NCI-H187 (cell line): ENCODE data around the gene ZNF783.
"Not testable (repeated sequence)": the region's sequence is repeated elsewhere in the genome, so short reads cannot be mapped to it uniquely, and the experiment has no call there.

ENCODE experiments used
- DNase-seq, 2 experiments: peaks; one replicate each; lab custom pipeline; 2025; lab: John Stamatoyannopoulos, UW

The ZNF783 gene

GRCh38 chr7:149240637-149241036 lies 21.4 kb upstream of the ZNF783 start:
- no peak for DNase-seq

GRCh38 chr7:149241696-149242095 lies 20.3 kb upstream of the ZNF783 start:
- DNase-seq: no peak

- no peak for DNase-seq
Measured at GRCh38 chr7:149245244-149245643, 16.8 kb upstream of the ZNF783 start.

- DNase-seq: no peak
Measured at GRCh38 chr7:149245744-149246143, 16.3 kb upstream of the ZNF783 start.

DNA sequence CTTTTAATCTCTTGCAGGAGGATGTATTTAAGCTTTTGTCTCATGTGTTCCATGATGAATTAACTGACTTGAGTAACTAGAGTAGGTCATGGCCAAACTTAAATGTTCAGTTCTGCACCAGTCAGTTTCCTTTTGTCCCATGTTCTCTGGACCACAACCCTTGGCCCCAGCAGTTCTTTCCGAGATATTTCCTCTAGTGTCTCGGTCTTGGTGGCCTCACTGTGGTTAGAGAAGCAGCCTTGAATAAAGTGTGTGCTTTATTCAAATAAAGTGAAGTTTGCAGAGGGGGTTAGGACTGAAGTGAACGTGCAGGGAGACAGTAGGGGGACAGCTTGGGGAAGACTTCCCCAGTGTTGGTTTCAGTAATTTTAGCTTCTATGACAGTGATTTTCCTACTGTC lies 13.2 kb upstream of the ZNF783 start:
- no peak for DNase-seq

- DNase-seq: not testable (repeated sequence)
Measured at GRCh38 chr7:149250151-149250550, 11.8 kb upstream of the ZNF783 start.

DNA sequence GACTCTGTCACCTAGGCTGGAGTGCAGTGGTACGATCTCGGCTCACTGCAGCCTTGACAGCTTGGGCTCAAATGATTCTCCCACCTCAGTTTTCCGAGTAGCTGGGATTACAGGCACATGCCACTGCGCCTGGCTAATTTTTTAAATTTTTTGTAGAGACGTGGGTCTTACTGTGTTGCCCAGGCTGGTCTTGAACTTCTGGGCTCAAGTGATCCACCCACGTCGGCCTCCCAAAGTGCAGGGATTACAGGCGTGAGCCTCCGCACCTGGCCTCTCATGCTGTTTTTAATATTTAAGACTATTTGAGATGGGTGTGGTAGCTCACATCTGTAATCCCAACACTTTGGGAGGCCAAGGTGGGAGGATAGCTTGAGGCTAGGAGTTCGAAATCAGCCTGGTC lies 10.5 kb upstream of the ZNF783 start:
- DNase-seq: not testable (repeated sequence)

GRCh38 chr7:149252378-149252777 lies 9.6 kb upstream of the ZNF783 start:
- no peak for DNase-seq

GRCh38 chr7:149253665-149254064 lies 8.3 kb upstream of the ZNF783 start:
- no peak for DNase-seq

- no peak for DNase-seq
Measured at GRCh38 chr7:149254181-149254858, 7.7 kb upstream of the ZNF783 start.

DNA sequence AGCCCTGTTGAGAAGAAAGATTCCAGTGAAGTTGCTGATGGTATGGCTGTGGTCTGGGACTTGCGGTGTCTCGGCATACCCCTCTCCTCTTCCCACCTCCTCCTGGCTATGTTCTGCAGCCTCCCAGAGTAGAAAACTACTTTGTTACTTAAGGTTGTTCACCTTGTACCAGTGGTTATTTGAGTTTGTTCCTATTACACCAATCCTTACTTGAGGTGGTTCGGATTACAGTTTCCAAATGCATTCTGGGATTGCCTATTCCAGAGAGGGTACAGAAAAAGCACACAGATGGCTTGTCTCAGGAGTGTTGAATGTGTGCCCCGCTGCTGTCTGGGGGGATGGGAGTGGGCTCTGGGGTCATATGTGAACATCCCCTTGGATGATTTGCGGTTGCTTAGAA lies 6.8 kb upstream of the ZNF783 start:
- DNase-seq: no peak

- DNase-seq: no peak
Measured at GRCh38 chr7:149256568-149256967, 5.4 kb upstream of the ZNF783 start.

- DNase-seq: no peak
Measured at GRCh38 chr7:149257146-149257545, 4.8 kb upstream of the ZNF783 start.

- no peak for DNase-seq
Measured at GRCh38 chr7:149261316-149261828, 624 bp upstream of the ZNF783 start.

GRCh38 chr7:149266451-149266850 lies 4.5 kb downstream of the ZNF783 start:
- no peak for DNase-seq

- no peak for DNase-seq
Measured at GRCh38 chr7:149267733-149268132, 5.7 kb downstream of the ZNF783 start.

- DNase-seq: not testable (repeated sequence)
Measured at GRCh38 chr7:149274424-149274823, 12.4 kb downstream of the ZNF783 start.

- DNase-seq: no peak
Measured at GRCh38 chr7:149277871-149278270, 15.9 kb downstream of the ZNF783 start.

- no peak for DNase-seq
Measured at GRCh38 chr7:149278396-149278795, 16.4 kb downstream of the ZNF783 start.

DNA sequence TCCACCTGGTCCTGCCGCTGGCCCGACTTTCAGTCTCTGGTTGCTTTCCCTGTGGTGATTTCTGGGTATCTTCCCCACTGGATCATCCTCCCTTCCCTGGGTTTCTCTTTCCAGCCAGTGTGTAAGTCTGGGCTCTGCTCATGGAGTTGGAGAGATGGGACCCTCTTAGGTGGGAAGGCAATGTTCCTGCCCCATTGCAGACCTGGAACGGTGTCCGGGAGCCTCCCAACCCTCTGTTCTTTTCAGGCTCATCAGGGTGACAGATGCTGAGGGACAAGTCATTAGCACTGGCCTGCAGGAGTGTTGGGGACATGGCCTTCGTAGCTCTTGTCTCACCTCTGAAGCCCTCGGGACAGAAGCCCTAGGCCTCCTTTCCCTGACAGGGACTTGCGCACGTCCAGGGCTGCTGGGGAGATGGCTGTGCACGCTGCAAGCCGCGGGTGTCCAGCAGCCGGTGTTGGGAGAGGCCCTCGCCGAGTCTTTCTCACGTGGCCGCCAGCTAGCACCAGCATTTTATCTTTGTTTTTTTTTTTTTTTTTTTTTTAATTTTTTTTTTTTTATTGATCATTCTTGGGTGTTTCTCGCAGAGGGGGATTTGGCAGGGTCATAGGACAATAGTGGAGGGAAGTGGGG lies 17.2 kb downstream of the ZNF783 start:
- DNase-seq: no peak

- DNase-seq: no peak
Measured at GRCh38 chr7:149280151-149280550, 18.2 kb downstream of the ZNF783 start.

- no peak for DNase-seq
Measured at GRCh38 chr7:149280661-149281507, 18.9 kb downstream of the ZNF783 start.
